ENCODE data around the gene HLA-F.
A peak's percentile ranks its signal among the peaks of the same experiment; 100 is the strongest.

Gene HLA-F

GRCh38 chr6:29748391-29749307 lies 25.4 kb downstream of the HLA-F start (continued):
- TF ChIP-seq ZNF23 (tag by site-specific recombination; IDR thresholded peaks at IDR 0.05; ENCODE audit: borderline replicate concordance), result no peak
- peak; percentile 33 for TF ChIP-seq SP7 (tag by site-specific recombination; IDR thresholded peaks at IDR 0.05)
- 0 out of 2 replicates have a peak, but pooled peaks have one; percentile 54 for TF ChIP-seq ZNF501 (tag by site-specific recombination; IDR thresholded peaks at IDR 0.05)
- TF ChIP-seq ZNF776 (tag by site-specific recombination; IDR thresholded peaks at IDR 0.05; ENCODE audit: borderline replicate concordance), result no peak
- TF ChIP-seq ZNF266 (tag by site-specific recombination; IDR thresholded peaks at IDR 0.05; ENCODE audit: low read depth), result no peak
- no peak for TF ChIP-seq ZNF416 (tag by site-specific recombination; IDR thresholded peaks at IDR 0.05)
- TF ChIP-seq ZSCAN18 (tag by site-specific recombination; IDR thresholded peaks at IDR 0.05), result no peak
- no peak for TF ChIP-seq ZNF174 (tag by site-specific recombination; IDR thresholded peaks at IDR 0.05)
- TF ChIP-seq ZBTB21 (tag by site-specific recombination; IDR thresholded peaks at IDR 0.05), result no peak
- TF ChIP-seq OVOL3 (tag by site-specific recombination; IDR thresholded peaks at IDR 0.05), result peak; percentile 20; the same call in 1 of the 2 replicates
- TF ChIP-seq ZNF10 (tag by site-specific recombination; IDR thresholded peaks at IDR 0.05), result no peak
- TF ChIP-seq ZNF571 (tag by site-specific recombination; IDR thresholded peaks at IDR 0.05), result no peak
- TF ChIP-seq, protein P1, sequence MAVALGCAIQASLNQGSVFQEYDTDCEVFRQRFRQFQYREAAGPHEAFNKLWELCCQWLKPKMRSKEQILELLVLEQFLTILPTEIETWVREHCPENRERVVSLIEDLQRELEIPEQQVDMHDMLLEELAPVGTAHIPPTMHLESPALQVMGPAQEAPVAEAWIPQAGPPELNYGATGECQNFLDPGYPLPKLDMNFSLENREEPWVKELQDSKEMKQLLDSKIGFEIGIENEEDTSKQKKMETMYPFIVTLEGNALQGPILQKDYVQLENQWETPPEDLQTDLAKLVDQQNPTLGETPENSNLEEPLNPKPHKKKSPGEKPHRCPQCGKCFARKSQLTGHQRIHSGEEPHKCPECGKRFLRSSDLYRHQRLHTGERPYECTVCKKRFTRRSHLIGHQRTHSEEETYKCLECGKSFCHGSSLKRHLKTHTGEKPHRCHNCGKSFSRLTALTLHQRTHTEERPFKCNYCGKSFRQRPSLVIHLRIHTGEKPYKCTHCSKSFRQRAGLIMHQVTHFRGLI (tag by site-specific recombination; IDR thresholded peaks at IDR 0.05), result no peak
- TF ChIP-seq ZNF112 (tag by site-specific recombination; IDR thresholded peaks at IDR 0.05), result no peak
- peak; percentile 90 for TF ChIP-seq SP2 (tag by site-specific recombination; IDR thresholded peaks at IDR 0.05)
- no peak for TF ChIP-seq ZNF639 (tag by site-specific recombination; IDR thresholded peaks at IDR 0.05)
- no peak for TF ChIP-seq SALL2 (tag by site-specific recombination; IDR thresholded peaks at IDR 0.05; ENCODE audit: borderline replicate concordance)
- TF ChIP-seq TRIM28 (IDR thresholded peaks at IDR 0.05; ENCODE audit: borderline replicate concordance, low read length), result no peak
- no peak for TF ChIP-seq ZNF585B (tag by site-specific recombination; IDR thresholded peaks at IDR 0.05)
- no peak for TF ChIP-seq KLF10 (tag by site-specific recombination; IDR thresholded peaks at IDR 0.05)
- TF ChIP-seq, protein P2, sequence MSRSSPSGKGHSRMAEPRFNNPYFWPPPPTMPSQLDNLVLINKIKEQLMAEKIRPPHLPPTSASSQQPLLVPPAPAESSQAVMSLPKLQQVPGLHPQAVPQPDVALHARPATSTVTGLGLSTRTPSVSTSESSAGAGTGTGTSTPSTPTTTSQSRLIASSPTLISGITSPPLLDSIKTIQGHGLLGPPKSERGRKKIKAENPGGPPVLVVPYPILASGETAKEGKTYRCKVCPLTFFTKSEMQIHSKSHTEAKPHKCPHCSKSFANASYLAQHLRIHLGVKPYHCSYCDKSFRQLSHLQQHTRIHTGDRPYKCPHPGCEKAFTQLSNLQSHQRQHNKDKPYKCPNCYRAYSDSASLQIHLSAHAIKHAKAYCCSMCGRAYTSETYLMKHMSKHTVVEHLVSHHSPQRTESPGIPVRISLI (tag by site-specific recombination; IDR thresholded peaks at IDR 0.05), result no peak
- no peak for TF ChIP-seq ZNF610 (tag by site-specific recombination; IDR thresholded peaks at IDR 0.05; ENCODE audit: borderline replicate concordance)
- TF ChIP-seq ZFP69B (tag by site-specific recombination; IDR thresholded peaks at IDR 0.05), result 0 out of 2 replicates have a peak, but pooled peaks have one; percentile 16
- TF ChIP-seq, protein P3, sequence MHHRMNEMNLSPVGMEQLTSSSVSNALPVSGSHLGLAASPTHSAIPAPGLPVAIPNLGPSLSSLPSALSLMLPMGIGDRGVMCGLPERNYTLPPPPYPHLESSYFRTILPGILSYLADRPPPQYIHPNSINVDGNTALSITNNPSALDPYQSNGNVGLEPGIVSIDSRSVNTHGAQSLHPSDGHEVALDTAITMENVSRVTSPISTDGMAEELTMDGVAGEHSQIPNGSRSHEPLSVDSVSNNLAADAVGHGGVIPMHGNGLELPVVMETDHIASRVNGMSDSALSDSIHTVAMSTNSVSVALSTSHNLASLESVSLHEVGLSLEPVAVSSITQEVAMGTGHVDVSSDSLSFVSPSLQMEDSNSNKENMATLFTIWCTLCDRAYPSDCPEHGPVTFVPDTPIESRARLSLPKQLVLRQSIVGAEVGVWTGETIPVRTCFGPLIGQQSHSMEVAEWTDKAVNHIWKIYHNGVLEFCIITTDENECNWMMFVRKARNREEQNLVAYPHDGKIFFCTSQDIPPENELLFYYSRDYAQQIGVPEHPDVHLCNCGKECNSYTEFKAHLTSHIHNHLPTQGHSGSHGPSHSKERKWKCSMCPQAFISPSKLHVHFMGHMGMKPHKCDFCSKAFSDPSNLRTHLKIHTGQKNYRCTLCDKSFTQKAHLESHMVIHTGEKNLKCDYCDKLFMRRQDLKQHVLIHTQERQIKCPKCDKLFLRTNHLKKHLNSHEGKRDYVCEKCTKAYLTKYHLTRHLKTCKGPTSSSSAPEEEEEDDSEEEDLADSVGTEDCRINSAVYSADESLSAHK (tag by site-specific recombination; IDR thresholded peaks at IDR 0.05), result no peak
- TF ChIP-seq, protein P4, sequence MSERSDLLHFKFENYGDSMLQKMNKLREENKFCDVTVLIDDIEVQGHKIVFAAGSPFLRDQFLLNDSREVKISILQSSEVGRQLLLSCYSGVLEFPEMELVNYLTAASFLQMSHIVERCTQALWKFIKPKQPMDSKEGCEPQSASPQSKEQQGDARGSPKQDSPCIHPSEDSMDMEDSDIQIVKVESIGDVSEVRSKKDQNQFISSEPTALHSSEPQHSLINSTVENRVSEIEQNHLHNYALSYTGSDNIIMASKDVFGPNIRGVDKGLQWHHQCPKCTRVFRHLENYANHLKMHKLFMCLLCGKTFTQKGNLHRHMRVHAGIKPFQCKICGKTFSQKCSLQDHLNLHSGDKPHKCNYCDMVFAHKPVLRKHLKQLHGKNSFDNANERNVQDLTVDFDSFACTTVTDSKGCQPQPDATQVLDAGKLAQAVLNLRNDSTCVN (tag by site-specific recombination; optimal IDR thresholded peaks at IDR 0.05), result peak; percentile 85
